Transverse colon (tissue), 4 donors: Measurements from ENCODE around the gene TTLL12. TPM values are rescaled to one million over a fixed set of nuclear protein-coding genes. Genes with fewer than 3 reads are reported as not detected.

Experiments
- DNase-seq: peaks from one replicate; pipeline ENCODE4 v3.0.0-alpha.2; 2019
- H3K27ac ChIP-seq, 4 donors: fragments of 200-600 bp; sonication (generic); 2 replicates each; pipeline ENCODE4 v1.5.1; 2016 to 2018; ENCODE audit warnings: inconsistent platforms in 4 of 4
- H3K27me3 ChIP-seq: fragments of 200-600 bp; sonication (generic); 2 replicates; pipeline ENCODE4 v1.5.1; 2017; ENCODE audit warnings: inconsistent platforms
- H3K36me3 ChIP-seq, 4 donors: fragments of 200-600 bp; sonication (generic); 2 replicates each; pipeline ENCODE4 v1.5.1; 2017 to 2019; ENCODE audit warnings: inconsistent platforms in 4 of 4
- H3K4me1 ChIP-seq, 4 donors: fragments of 200-600 bp; sonication (generic); 2 replicates each; pipeline ENCODE4 v1.5.1; 2017 to 2020; ENCODE audit warnings: inconsistent platforms in 4 of 4
- H3K4me3 ChIP-seq, 4 donors: fragments of 200-600 bp; sonication (generic); 1 replicate in 1 of 4; 2 replicates in 3 of 4; pipeline versions ENCODE4 v1.5.1 to v1.6.1; 2017 to 2019; ENCODE audit warnings: inconsistent platforms in 4 of 4
- H3K9me3 ChIP-seq, 2 donors: fragments of 200-600 bp; sonication (generic); 2 replicates each; pipeline ENCODE4 v1.5.1; 2017 to 2019; ENCODE audit warnings: inconsistent platforms in 2 of 2
- CTCF ChIP-seq, 5 experiments: fragments of 200-600 bp in 3 of 5; fragments of 450-650 bp in 2 of 5; sonication (generic) in 3 of 5; IDR thresholded peaks; 1 replicate in 2 of 5; 2 replicates in 3 of 5; pipeline ENCODE4 v1.5.1; 2016 to 2017; ENCODE audit warnings: antibody characterized with exemption in 5 of 5, inconsistent platforms in 3 of 5, mild to moderate bottlenecking in 2 of 5, moderate library complexity in 1 of 5
- EP300 ChIP-seq: sonication (generic); formaldehyde crosslinking; IDR thresholded peaks from one replicate; pipeline ENCODE4 v1.6.1; 2017; ENCODE audit warnings: antibody characterized with exemption, low read depth
- POLR2A ChIP-seq: fragments of 450-650 bp; IDR thresholded peaks from one replicate; pipeline ENCODE4 v1.6.1; 2016; ENCODE audit warnings: antibody characterized with exemption, mild to moderate bottlenecking, moderate library complexity
- POLR2AphosphoS5 ChIP-seq, 3 donors: sonication (generic); formaldehyde crosslinking; IDR thresholded peaks; one replicate each; pipeline ENCODE4 v1.6.1; 2016; ENCODE audit warnings: antibody characterized with exemption in 3 of 3
- WGBS, 2 donors: methylation state at CpG; one replicate each; pipeline ENCODE4 v1.1.5; 2018; ENCODE audit warnings: low coverage in 1 of 2; 5-methylcytosine and 5-hydroxymethylcytosine counted together
- in situ Hi-C, 4 donors: fragments of 200-750 bp; cut with MboI; loops; one replicate each; pipeline versions ENCODE4 v1.15.0 to v1.15.1; 2017; ENCODE audit warnings: low sequenced_read_pairs in 3 of 4, low pct_ligation_motif_present in 1 of 4, low pct_unique_long_range_greater_than_20kb in 1 of 4
- intact Hi-C: fragments of 100-400 bp; cut with DNase I; formaldehyde crosslinking; loops from one replicate; pipeline ENCODE4 v1.15.1; 2023; ENCODE audit warnings: low total_unique reads
- total RNA-seq, 4 donors: library from RNA; depleted of rRNA; stranded (reverse); fragments of >200 nt; gene quantifications; one replicate each; pipeline ENCODE4 v1.1.0, GENCODE V29; 2016

Gene TTLL12
- total RNA-seq, 4 donors from 2014 or later: 88.1 to 171 (median 161) TPM

GRCh38 chr22:43177479-43177878, 9.5 kb downstream of the TTLL12 start:
- 86% methylated on average over 6 of the region's 7 CpGs; no CpG with 5 or more reads in 1 of the 2 donors for WGBS, 2 donors
- no peaks in the 10 kb centered on the region for H3K9me3 ChIP-seq
- no peak overlapping the region for H3K27ac ChIP-seq
- intact Hi-C loops: no loop called here
- no peak overlapping the region for H3K4me3 ChIP-seq
- peaks cover 0 to 23% (median 10%) of the 10 kb centered on the region in 4 donors for H3K36me3 ChIP-seq
- H3K27me3 ChIP-seq: no peaks in the 10 kb centered on the region
- in situ Hi-C loops: no loop called here
- no peaks in the 10 kb centered on the region for H3K4me1 ChIP-seq
- DNase-seq: no peak
- TF ChIP-seq POLR2AphosphoS5 (IDR thresholded peaks at IDR 0.05): no peak
- TF ChIP-seq EP300: no peak
- no peak for TF ChIP-seq POLR2A
- no peak for TF ChIP-seq CTCF (IDR thresholded peaks at IDR 0.05)

GRCh38 chr22:43176090-43176489, 10.8 kb downstream of the TTLL12 start:
- Histone ChIP-seq H3K4me3 (no peak overlapping the region), H3K9me3 (no peaks in the 10 kb centered on the region), H3K36me3 (peaks cover 0 to 23% (median 10%) of the 10 kb centered on the region in 4 donors), H3K4me1 (peaks cover 0 to 6% (median 1%) of the 10 kb centered on the region in 4 donors), H3K27me3 (no peaks in the 10 kb centered on the region), H3K27ac (no peak overlapping the region)
- intact Hi-C loops: no loop called here
- WGBS, 2 donors: 88 to 96% methylated on average over 9 to 15 of the region's 15 CpGs
- no peak for TF ChIP-seq CTCF (IDR thresholded peaks at IDR 0.05)
- no peak for DNase-seq
- in situ Hi-C loops: no loop called here

- H3K27me3 ChIP-seq: no peaks in the 10 kb centered on the region
- peaks cover 0 to 11% (median 9%) of the 10 kb centered on the region in 4 donors for H3K4me1 ChIP-seq
- no peaks in the 10 kb centered on the region for H3K9me3 ChIP-seq
- peaks cover 0 to 21% (median 10%) of the 10 kb centered on the region in 4 donors for H3K36me3 ChIP-seq
- H3K4me3 ChIP-seq: no peak overlapping the region
- 80 to 95% methylated on average over 1 to 9 of the region's 9 CpGs for WGBS, 2 donors
- TF ChIP-seq POLR2AphosphoS5 (IDR thresholded peaks at IDR 0.05) (no peak), CTCF (IDR thresholded peaks at IDR 0.05) (no peak), EP300 (no peak), POLR2A (no peak)
- H3K27ac ChIP-seq: no peak overlapping the region
- intact Hi-C loops (no loop called here), in situ Hi-C loops (no loop called here)
- no peak for DNase-seq
Measured at GRCh38 chr22:43174941-43175531, 11.9 kb downstream of the TTLL12 start.

- in situ Hi-C loops (no loop called here), intact Hi-C loops (no loop called here)
- H3K27me3 ChIP-seq: no peaks in the 10 kb centered on the region
- TF ChIP-seq EP300 (no peak), POLR2A (no peak), POLR2AphosphoS5 (IDR thresholded peaks at IDR 0.05) (no peak), CTCF (IDR thresholded peaks at IDR 0.05) (no peak)
- WGBS, 2 donors: 96% methylated on average over 39 of the region's 39 CpGs; no CpG with 5 or more reads in 1 of the 2 donors
- H3K9me3 ChIP-seq: no peaks in the 10 kb centered on the region
- no peak overlapping the region for H3K4me3 ChIP-seq
- H3K4me1 ChIP-seq: peaks cover 0 to 16% (median 13%) of the 10 kb centered on the region in 4 donors
- H3K36me3 ChIP-seq: peaks cover 0 to 17% (median 6%) of the 10 kb centered on the region in 4 donors
- DNase-seq: no peak
- H3K27ac ChIP-seq: no peak overlapping the region
Measured at GRCh38 chr22:43173976-43174720, 12.8 kb downstream of the TTLL12 start.
